ENCODE data around the gene LRP2.
"Not testable (repeated sequence)": the region's sequence is repeated elsewhere in the genome, so short reads cannot be mapped to it uniquely, and the experiment has no call there.

The LRP2 gene

GRCh38 chr2:169136885-169137534 lies 225.3 kb downstream of the LRP2 start:
- Mint-ChIP-seq H3K4me3 (no peak overlapping the region), H3K27ac (no peak overlapping the region), H3K27me3 (no peaks in the 10 kb centered on the region), H3K9me3 (no peaks in the 10 kb centered on the region), H3K4me1 (ENCODE audit: low read depth) (no peaks in the 10 kb centered on the region), H3K36me3 (ENCODE audit: low read depth) (no peaks in the 10 kb centered on the region)
- no peak for DNase-seq

DNA sequence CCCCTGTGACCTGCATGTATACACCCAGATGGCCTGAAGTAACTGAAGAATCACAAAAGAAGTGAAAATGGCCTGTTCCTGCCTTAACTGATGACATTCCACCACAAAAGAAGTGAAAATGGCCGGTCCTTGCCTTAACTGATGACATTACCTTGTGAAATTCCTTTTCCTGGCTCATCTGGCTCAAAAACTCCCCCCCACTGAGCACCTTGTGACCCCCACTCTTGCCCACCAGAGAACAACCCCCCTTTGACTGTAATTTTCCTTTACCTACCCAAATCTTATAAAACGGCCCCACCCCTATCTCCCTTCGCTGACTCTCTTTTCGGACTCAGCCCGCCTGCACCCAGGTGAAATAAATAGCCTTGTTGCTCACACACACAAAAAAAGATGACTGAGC lies 225.9 kb downstream of the LRP2 start:
- H3K27ac Mint-ChIP-seq; H3K4me1 Mint-ChIP-seq (ENCODE audit: low read depth); DNase-seq; H3K9me3 Mint-ChIP-seq; H3K4me3 Mint-ChIP-seq; H3K27me3 Mint-ChIP-seq; H3K36me3 Mint-ChIP-seq (ENCODE audit: low read depth): not testable (repeated sequence)

DNA sequence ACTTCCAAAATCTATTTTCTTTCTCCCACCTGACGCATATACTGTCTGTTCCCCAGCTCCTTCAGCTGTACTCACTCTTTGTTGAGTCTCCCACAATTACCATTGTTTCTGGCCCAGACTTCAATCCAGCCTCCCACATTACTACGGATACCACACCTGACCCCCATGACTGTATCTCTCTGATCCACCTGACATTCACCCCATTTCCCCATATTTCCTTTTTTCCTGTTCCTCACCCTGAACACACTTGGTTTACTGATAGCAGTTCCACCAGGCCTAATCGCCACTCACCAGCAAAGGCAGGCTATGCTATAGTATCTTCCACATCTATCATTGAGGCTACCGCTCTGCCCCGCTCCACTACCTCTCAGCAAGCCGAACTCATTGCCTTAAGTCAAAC lies 228.1 kb downstream of the LRP2 start:
- H3K27ac Mint-ChIP-seq; DNase-seq; H3K36me3 Mint-ChIP-seq (ENCODE audit: low read depth); H3K9me3 Mint-ChIP-seq; H3K4me3 Mint-ChIP-seq; H3K27me3 Mint-ChIP-seq; H3K4me1 Mint-ChIP-seq (ENCODE audit: low read depth): not testable (repeated sequence)

GRCh38 chr2:169131587-169132512 lies 230.5 kb downstream of the LRP2 start:
- Mint-ChIP-seq H3K27me3 (no peaks in the 10 kb centered on the region), H3K4me3 (no peak overlapping the region), H3K4me1 (ENCODE audit: low read depth) (peaks cover 2% of the 10 kb centered on the region), H3K36me3 (ENCODE audit: low read depth) (no peaks in the 10 kb centered on the region), H3K9me3 (no peaks in the 10 kb centered on the region), H3K27ac (no peak overlapping the region)
- no peak for DNase-seq

GRCh38 chr2:169129703-169130243 lies 232.6 kb downstream of the LRP2 start:
- Mint-ChIP-seq H3K36me3 (ENCODE audit: low read depth) (no peaks in the 10 kb centered on the region), H3K27me3 (no peaks in the 10 kb centered on the region), H3K4me3 (no peak overlapping the region)

DNA sequence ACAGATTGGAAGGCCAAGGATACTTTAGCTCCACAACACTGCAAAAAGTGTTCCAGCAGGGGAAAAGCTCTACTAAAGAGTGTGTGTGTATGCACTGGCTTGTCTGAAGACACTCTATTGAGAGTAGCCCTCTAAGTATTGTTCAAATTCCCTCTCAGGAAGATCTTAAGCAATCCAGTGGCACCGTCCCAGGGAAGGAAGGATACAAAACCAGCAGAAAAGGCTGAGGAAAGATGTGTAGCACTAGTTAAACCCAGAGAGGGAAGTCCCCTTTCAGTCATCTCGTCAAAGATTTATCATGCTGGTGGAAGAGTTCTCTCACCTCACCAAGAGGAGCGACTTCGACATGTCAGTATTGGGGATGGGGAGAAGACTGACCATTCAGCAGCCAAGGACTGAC lies 242.5 kb downstream of the LRP2 start:
- no peak for DNase-seq
- no peaks in the 10 kb centered on the region for H3K9me3 Mint-ChIP-seq
- H3K36me3 Mint-ChIP-seq (ENCODE audit: low read depth) = no peaks in the 10 kb centered on the region
- no peak overlapping the region for H3K4me3 Mint-ChIP-seq
- peaks cover 4% of the 10 kb centered on the region for H3K4me1 Mint-ChIP-seq (ENCODE audit: low read depth)
- peaks cover 10% of the 10 kb centered on the region for H3K27me3 Mint-ChIP-seq
- no peak overlapping the region for H3K27ac Mint-ChIP-seq

More at GRCh38 chr2:169129703-169130243, 232.6 kb downstream of the LRP2 start:
- no peak for DNase-seq
- H3K9me3 Mint-ChIP-seq = no peaks in the 10 kb centered on the region
- H3K4me1 Mint-ChIP-seq (ENCODE audit: low read depth) = peaks cover 2% of the 10 kb centered on the region
- H3K27ac Mint-ChIP-seq = no peak overlapping the region

DNA sequence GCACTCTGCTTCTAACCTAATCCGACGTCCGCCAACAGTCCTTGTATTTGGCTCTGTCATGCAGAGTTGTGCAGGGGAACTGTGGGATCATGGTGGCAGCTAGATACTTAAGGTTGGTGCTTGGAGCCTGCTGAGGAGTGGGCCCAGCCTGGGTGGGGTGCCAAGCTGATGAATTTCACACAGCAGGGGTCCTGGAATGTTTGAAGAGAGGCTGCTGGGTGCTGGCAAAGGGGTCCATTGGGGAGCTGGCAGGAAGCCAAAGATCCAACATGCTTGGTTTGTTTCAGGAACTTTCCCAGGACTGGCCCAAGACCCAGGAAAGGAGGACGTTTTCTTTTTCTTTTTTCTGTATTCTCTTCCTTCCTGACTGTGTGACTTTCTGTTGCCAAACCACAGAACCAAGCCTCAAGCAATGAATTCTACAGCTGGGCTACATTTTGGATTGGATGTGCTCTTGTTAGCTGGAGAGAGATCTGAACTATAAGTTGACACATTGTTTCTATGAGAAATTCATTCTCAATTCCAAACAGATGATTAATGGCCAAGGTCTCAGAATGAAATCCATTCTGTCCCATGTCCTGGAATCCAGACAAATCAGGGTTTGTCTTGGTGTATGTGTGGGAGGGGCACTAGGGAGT lies 243.1 kb downstream of the LRP2 start:
- H3K9me3 Mint-ChIP-seq = no peaks in the 10 kb centered on the region
- DNase-seq = no peak
- peaks cover 10% of the 10 kb centered on the region for H3K27me3 Mint-ChIP-seq
- H3K4me1 Mint-ChIP-seq (ENCODE audit: low read depth) = peaks cover 4% of the 10 kb centered on the region
- no peak overlapping the region for H3K27ac Mint-ChIP-seq
- no peaks in the 10 kb centered on the region for H3K36me3 Mint-ChIP-seq (ENCODE audit: low read depth)
- H3K4me3 Mint-ChIP-seq = no peak overlapping the region

DNA sequence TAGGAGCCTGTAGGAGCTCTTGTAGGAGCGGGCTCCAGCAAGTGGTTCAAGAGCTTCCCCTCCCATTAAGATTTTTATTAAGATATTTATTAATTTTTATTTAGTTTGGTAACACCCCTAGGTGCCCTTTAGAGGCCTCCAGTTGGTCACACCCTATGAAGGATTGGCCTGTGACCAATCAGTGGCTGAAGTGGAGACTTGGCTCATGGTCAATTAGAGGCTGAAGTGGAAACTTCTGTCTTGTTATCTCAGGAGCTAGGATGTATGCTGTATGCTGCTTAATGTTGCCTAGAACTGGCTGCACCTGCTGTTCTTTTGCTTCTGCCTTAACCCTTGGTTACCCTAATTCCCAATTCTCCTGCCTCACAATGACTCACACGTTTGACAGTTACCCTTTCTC lies 244.3 kb downstream of the LRP2 start:
- Mint-ChIP-seq H3K4me1 (ENCODE audit: low read depth) (peaks cover 4% of the 10 kb centered on the region), H3K4me3 (no peak overlapping the region)

DNA sequence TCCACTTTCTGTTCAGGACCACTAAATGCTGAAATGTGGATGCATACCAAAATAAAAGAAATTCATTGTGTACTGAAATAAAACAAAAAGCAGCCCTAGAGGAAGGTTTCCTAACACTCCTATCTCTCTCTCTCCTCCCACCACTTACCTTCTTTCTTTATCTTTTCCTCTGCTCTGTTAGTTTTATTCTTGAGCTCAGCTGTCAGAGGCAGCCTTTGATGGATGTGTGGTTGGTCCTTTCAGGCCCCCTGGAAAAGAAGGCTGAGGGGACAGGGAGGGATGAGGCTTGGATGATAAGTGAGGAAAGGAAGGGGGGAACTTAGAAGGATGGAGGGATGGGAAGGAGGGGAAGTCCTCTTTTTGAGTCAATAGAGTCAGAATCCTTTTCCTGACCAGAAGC lies 245.3 kb downstream of the LRP2 start:
- DNase-seq = no peak
- Mint-ChIP-seq H3K36me3 (ENCODE audit: low read depth) (no peaks in the 10 kb centered on the region), H3K4me1 (ENCODE audit: low read depth) (peaks cover 4% of the 10 kb centered on the region), H3K27ac (no peak overlapping the region), H3K27me3 (peaks cover 10% of the 10 kb centered on the region), H3K9me3 (no peaks in the 10 kb centered on the region), H3K4me3 (no peak overlapping the region)

More for the DNA sequence above, 244.3 kb downstream of the LRP2 start:
- Mint-ChIP-seq H3K27ac (no peak overlapping the region), H3K27me3 (peaks cover 10% of the 10 kb centered on the region), H3K36me3 (ENCODE audit: low read depth) (no peaks in the 10 kb centered on the region), H3K9me3 (no peaks in the 10 kb centered on the region)
- no peak for DNase-seq

- H3K27ac Mint-ChIP-seq = no peak overlapping the region
- H3K9me3 Mint-ChIP-seq = no peaks in the 10 kb centered on the region
These were observed 246.0 kb downstream of the LRP2 start for GRCh38 chr2:169116327-169116726.

DNA sequence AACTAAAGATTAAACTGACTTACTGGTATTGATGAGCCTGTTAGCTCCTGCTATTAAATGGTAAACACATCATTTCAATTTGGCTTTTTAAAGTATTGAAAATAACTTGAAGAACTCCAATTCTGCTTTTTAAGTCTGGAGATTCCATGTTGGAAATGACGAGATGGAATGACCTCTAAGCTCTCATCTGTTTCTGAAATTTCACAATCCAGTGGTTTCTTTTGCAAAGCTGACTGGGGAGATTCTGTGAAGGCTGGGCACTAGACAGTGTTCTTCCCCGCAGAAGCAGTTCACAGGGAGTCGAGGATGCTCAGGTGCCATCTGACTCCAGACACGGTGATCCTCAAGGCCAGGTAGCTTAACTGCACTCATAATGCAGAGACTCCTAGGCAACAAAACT lies 248.3 kb downstream of the LRP2 start:
- H3K4me1 Mint-ChIP-seq (ENCODE audit: low read depth) = peaks cover 13% of the 10 kb centered on the region
- H3K27me3 Mint-ChIP-seq = peaks cover 6% of the 10 kb centered on the region
- no peaks in the 10 kb centered on the region for H3K36me3 Mint-ChIP-seq (ENCODE audit: low read depth)
- H3K9me3 Mint-ChIP-seq = no peaks in the 10 kb centered on the region
- H3K27ac Mint-ChIP-seq = no peak overlapping the region
- H3K4me3 Mint-ChIP-seq = no peak overlapping the region
- no peak for DNase-seq

More at GRCh38 chr2:169116327-169116726, 246.0 kb downstream of the LRP2 start:
- Mint-ChIP-seq H3K4me3 (no peak overlapping the region), H3K4me1 (ENCODE audit: low read depth) (peaks cover 4% of the 10 kb centered on the region), H3K36me3 (ENCODE audit: low read depth) (no peaks in the 10 kb centered on the region), H3K27me3 (peaks cover 6% of the 10 kb centered on the region)
- DNase-seq = no peak

DNA sequence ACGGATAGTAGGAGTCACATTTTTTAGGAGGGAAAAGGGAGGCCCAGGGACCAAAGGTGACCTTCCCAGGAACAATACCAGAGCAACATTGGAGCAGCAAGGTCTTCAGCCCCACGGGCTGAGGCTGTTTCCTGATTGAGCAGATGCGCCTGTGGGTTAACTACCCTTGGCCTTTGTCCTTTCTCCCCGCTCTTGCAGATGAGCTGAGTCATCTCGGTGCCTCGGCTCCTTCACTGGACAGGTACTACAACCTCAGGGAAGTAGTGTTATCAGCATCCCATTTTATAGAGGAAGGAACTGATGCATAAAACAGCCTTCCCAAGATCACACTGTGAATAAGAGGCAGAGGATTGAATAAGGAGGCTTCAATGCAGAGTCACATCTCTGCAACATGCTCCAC lies 249.5 kb downstream of the LRP2 start:
- Mint-ChIP-seq H3K36me3 (ENCODE audit: low read depth) (no peaks in the 10 kb centered on the region), H3K27ac (no peak overlapping the region), H3K4me3 (no peak overlapping the region), H3K9me3 (no peaks in the 10 kb centered on the region), H3K4me1 (ENCODE audit: low read depth) (peaks cover 25% of the 10 kb centered on the region), H3K27me3 (peaks cover 2% of the 10 kb centered on the region)
- no peak for DNase-seq

DNA sequence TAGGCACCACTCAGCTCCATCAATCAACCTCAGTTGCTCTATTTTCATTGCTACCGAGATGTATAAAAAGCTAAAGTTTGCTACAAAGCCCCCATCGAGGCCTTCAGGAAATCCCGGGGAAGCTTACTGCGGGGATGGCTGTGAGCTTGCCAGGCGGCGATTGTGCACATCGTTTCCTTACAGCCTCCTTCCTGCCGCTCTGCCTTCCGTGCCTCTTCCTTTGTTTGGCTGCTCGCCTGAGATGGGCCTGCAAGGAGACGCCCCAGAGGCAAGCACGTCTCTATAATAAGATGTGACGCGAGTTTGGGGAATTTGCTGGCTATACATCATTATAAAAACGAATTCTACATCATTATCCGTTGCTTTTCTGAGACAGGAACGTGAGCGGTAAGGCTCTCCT lies 251.4 kb downstream of the LRP2 start:
- Mint-ChIP-seq H3K27ac (no peak overlapping the region), H3K36me3 (ENCODE audit: low read depth) (no peaks in the 10 kb centered on the region), H3K9me3 (no peaks in the 10 kb centered on the region), H3K27me3 (no peaks in the 10 kb centered on the region), H3K4me1 (ENCODE audit: low read depth) (peaks cover 40% of the 10 kb centered on the region), H3K4me3 (no peak overlapping the region)
- no peak for DNase-seq

DNA sequence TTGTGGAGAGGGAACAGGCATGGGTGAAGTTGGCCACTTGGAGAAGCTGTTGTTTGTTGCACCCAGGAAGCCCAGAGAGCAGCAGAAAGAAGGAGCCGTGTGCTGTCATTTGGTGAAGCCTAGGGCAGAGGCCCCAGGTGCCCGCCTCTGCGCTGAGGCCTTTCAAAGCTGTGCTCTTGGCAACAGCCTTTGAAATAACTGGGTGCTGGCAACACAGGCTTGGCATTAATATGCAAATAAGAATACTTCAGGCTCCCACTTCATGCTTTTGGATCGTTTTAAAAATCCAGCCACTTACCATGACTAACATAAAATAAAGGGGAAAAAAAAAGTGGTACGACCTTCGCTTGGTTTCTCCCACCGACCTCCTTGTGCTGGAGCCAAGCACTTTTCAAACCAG lies 251.9 kb downstream of the LRP2 start:
- no peak for DNase-seq
- Mint-ChIP-seq H3K27ac (no peak overlapping the region), H3K4me3 (no peak overlapping the region), H3K4me1 (ENCODE audit: low read depth) (peaks cover 45% of the 10 kb centered on the region), H3K27me3 (no peaks in the 10 kb centered on the region), H3K36me3 (ENCODE audit: low read depth) (no peaks in the 10 kb centered on the region), H3K9me3 (peaks cover 2% of the 10 kb centered on the region)

All from activated T-cell treated with anti-CD3 and anti-CD28 coated beads, Interleukin-2, amount 50 U/mL, for 24 hours (primary cell).